Transverse colon (tissue), 4 donors: ENCODE results near the gene CCDC91.

Experiments
- EP300 ChIP-seq: sonication (generic); formaldehyde crosslinking; IDR thresholded peaks from one replicate; pipeline ENCODE4 v1.6.1; 2017; ENCODE audit warnings: antibody characterized with exemption, low read depth
- POLR2A ChIP-seq: fragments of 450-650 bp; IDR thresholded peaks from one replicate; pipeline ENCODE4 v1.6.1; 2016; ENCODE audit warnings: antibody characterized with exemption, mild to moderate bottlenecking, moderate library complexity
- POLR2AphosphoS5 ChIP-seq, 3 donors: sonication (generic); formaldehyde crosslinking; IDR thresholded peaks; one replicate each; pipeline ENCODE4 v1.6.1; 2016; ENCODE audit warnings: antibody characterized with exemption in 3 of 3
- TF ChIP-seq, protein P1 (sequence below), 5 experiments: fragments of 200-600 bp in 3 of 5; fragments of 450-650 bp in 2 of 5; sonication (generic) in 3 of 5; IDR thresholded peaks; 1 replicate in 2 of 5; 2 replicates in 3 of 5; pipeline ENCODE4 v1.5.1; 2016 to 2017; ENCODE audit warnings: antibody characterized with exemption in 5 of 5, inconsistent platforms in 3 of 5, mild to moderate bottlenecking in 2 of 5, moderate library complexity in 1 of 5

DNA sequence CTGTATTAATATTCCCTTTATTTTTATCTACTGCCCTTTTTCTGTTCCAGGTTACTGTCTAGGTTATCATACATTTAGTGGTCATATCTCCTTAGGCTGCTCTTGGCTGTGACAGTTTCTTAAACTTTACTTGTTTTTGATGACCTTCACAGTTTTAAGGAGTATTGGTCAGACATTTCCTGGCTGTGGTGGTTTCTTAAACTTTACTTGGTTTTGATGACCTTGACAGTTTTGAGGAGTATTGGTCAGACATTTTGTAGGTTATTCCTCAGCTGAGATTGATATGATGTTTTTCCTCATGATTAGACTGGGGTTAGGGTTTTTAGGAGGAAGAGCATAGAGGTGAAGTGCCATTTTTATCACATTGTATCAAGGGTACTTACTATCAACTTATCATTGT lies 36.4 kb downstream of the CCDC91 start:
- TF ChIP-seq, protein P1, sequence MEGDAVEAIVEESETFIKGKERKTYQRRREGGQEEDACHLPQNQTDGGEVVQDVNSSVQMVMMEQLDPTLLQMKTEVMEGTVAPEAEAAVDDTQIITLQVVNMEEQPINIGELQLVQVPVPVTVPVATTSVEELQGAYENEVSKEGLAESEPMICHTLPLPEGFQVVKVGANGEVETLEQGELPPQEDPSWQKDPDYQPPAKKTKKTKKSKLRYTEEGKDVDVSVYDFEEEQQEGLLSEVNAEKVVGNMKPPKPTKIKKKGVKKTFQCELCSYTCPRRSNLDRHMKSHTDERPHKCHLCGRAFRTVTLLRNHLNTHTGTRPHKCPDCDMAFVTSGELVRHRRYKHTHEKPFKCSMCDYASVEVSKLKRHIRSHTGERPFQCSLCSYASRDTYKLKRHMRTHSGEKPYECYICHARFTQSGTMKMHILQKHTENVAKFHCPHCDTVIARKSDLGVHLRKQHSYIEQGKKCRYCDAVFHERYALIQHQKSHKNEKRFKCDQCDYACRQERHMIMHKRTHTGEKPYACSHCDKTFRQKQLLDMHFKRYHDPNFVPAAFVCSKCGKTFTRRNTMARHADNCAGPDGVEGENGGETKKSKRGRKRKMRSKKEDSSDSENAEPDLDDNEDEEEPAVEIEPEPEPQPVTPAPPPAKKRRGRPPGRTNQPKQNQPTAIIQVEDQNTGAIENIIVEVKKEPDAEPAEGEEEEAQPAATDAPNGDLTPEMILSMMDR (IDR thresholded peaks at IDR 0.05): no peak
- TF ChIP-seq POLR2AphosphoS5 (IDR thresholded peaks at IDR 0.05) (no peak), EP300 (no peak), POLR2A (no peak)
